ENCODE measurements around the gene VPS41.

VPS41 gene

DNA sequence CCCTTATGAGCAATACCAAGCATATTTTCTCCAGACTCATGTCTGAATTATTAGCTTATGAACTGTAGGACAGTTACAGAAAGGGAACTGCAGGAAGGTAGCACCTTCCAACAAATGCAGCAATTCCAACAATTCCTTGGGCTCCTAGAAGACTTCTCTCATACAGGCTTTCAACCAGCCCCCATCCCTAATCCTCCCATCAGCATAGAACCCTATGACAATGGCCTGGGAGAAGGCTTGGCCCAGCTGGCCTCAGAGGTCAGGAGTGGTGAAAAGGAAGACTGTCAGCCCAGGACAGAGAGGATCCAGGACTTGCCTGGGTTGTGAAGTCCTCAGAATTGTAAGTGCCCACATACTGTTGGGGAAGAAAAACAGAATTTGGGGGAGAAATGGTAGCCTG lies 5.9 kb downstream of the VPS41 start:
- H3K9ac ChIP-seq (ENCODE audit: low read depth, low read length) = no peak overlapping the region
- ATAC-seq (ENCODE audit: insufficient read depth, low read depth) = no peak
- H3K27me3 ChIP-seq (ENCODE audit: insufficient read depth, low read length, poor library complexity) = no peaks in the 10 kb centered on the region
- H3K4me3 ChIP-seq (ENCODE audit: low read depth in 1 of 2, low read length in 2 of 2) = no peak overlapping the region
- peaks cover 14% of the 10 kb centered on the region; the same call in 1 of the 2 replicates for H4K20me1 ChIP-seq (ENCODE audit: insufficient read depth, low read length)
- no peaks in the 10 kb centered on the region for H3K36me3 ChIP-seq (ENCODE audit: insufficient read depth, low read length)
- H3K9me3 ChIP-seq (ENCODE audit: insufficient read depth, low read length, severe bottlenecking) = no peaks in the 10 kb centered on the region
- H3K27ac ChIP-seq (ENCODE audit: low read length) = no peak overlapping the region
- TF ChIP-seq, protein P1, sequence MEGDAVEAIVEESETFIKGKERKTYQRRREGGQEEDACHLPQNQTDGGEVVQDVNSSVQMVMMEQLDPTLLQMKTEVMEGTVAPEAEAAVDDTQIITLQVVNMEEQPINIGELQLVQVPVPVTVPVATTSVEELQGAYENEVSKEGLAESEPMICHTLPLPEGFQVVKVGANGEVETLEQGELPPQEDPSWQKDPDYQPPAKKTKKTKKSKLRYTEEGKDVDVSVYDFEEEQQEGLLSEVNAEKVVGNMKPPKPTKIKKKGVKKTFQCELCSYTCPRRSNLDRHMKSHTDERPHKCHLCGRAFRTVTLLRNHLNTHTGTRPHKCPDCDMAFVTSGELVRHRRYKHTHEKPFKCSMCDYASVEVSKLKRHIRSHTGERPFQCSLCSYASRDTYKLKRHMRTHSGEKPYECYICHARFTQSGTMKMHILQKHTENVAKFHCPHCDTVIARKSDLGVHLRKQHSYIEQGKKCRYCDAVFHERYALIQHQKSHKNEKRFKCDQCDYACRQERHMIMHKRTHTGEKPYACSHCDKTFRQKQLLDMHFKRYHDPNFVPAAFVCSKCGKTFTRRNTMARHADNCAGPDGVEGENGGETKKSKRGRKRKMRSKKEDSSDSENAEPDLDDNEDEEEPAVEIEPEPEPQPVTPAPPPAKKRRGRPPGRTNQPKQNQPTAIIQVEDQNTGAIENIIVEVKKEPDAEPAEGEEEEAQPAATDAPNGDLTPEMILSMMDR (IDR thresholded peaks at IDR 0.05; ENCODE audit: borderline replicate concordance, extremely low read depth, low read length, poor library complexity, severe bottlenecking) = no peak
- no peak for TF ChIP-seq EZH2 (IDR thresholded peaks at IDR 0.05; ENCODE audit: borderline replicate concordance, low read depth, low read length, severe bottlenecking)
- no peak for DNase-seq
- H3K4me1 ChIP-seq (ENCODE audit: insufficient read depth, low read length) = peaks cover 10% of the 10 kb centered on the region
- H3K79me2 ChIP-seq (ENCODE audit: insufficient read depth, low read length) = peaks cover 16% of the 10 kb centered on the region
- no peak overlapping the region for H3K4me2 ChIP-seq (ENCODE audit: insufficient read depth, low read length)
- H2AFZ ChIP-seq (ENCODE audit: low read depth, low read length) = no peak overlapping the region

DNA sequence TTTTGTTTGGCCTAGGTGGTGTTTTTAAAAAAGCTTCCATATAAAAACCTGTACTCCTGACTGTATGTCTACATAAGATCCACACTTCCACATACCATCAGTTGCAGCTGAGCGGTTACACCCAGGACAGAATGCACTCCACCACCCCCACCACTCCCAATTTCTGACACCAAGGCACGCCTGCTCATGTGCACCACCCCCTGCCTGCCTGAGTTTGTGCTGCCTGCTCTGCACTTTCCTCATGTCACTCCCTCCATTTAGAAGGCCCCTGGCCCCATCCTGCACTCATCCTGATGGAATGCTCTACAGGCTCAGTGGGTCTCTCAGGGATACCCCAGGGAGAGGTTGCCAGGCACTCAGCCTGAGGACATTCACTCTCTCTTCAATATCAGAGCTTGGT lies 6.5 kb downstream of the VPS41 start:
- Histone ChIP-seq H3K9ac (ENCODE audit: low read depth, low read length) (no peak overlapping the region), H3K27me3 (ENCODE audit: insufficient read depth, low read length, poor library complexity) (no peaks in the 10 kb centered on the region), H3K36me3 (ENCODE audit: insufficient read depth, low read length) (no peaks in the 10 kb centered on the region), H3K9me3 (ENCODE audit: insufficient read depth, low read length, severe bottlenecking) (no peaks in the 10 kb centered on the region), H3K4me2 (ENCODE audit: insufficient read depth, low read length) (no peak overlapping the region), H3K4me1 (ENCODE audit: insufficient read depth, low read length) (peaks cover 4% of the 10 kb centered on the region), H2AFZ (ENCODE audit: low read depth, low read length) (no peak overlapping the region), H3K27ac (ENCODE audit: low read length) (no peak overlapping the region), H3K79me2 (ENCODE audit: insufficient read depth, low read length) (peaks cover 15% of the 10 kb centered on the region), H4K20me1 (ENCODE audit: insufficient read depth, low read length) (peaks cover 15% of the 10 kb centered on the region; the same call in 1 of the 2 replicates), H3K4me3 (ENCODE audit: low read depth in 1 of 2, low read length in 2 of 2) (no peak overlapping the region)
- ATAC-seq (ENCODE audit: insufficient read depth, low read depth) (no peak), DNase-seq (no peak)
- no peak for TF ChIP-seq EZH2 (IDR thresholded peaks at IDR 0.05; ENCODE audit: borderline replicate concordance, low read depth, low read length, severe bottlenecking)
- TF ChIP-seq, protein P1 (IDR thresholded peaks at IDR 0.05; ENCODE audit: borderline replicate concordance, extremely low read depth, low read length, poor library complexity, severe bottlenecking) = no peak

DNA sequence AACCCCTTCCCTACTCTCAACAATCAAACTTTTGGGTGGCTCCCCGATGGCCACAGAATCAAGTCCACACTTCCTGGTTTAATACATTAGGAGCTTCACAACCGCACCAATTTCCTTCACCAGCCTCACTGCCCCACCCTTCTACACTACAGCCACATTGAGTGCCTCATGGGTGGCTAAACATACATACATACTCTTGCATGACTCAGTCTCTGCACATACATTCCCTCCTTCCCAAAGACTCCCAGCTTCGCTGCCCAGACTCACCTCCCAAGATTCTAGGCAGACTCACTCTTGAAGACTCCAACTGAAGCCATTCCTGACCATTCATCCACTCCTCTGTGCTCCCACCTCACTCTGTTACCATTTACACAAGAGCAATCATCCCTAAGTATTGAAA lies 15.9 kb downstream of the VPS41 start:
- Histone ChIP-seq H4K20me1 (ENCODE audit: insufficient read depth, low read length) (peaks cover 2% of the 10 kb centered on the region; the same call in 1 of the 2 replicates), H3K27ac (ENCODE audit: low read length) (no peak overlapping the region), H2AFZ (ENCODE audit: low read depth, low read length) (no peak overlapping the region), H3K4me2 (ENCODE audit: insufficient read depth, low read length) (no peak overlapping the region), H3K9me3 (ENCODE audit: insufficient read depth, low read length, severe bottlenecking) (no peaks in the 10 kb centered on the region), H3K79me2 (ENCODE audit: insufficient read depth, low read length) (peaks cover 2% of the 10 kb centered on the region; the same call in 1 of the 2 replicates), H3K27me3 (ENCODE audit: insufficient read depth, low read length, poor library complexity) (no peaks in the 10 kb centered on the region), H3K4me1 (ENCODE audit: insufficient read depth, low read length) (no peaks in the 10 kb centered on the region), H3K4me3 (ENCODE audit: low read depth in 1 of 2, low read length in 2 of 2) (no peak overlapping the region), H3K36me3 (ENCODE audit: insufficient read depth, low read length) (peaks cover 7% of the 10 kb centered on the region; the same call in 1 of the 2 replicates), H3K9ac (ENCODE audit: low read depth, low read length) (no peak overlapping the region)
- ATAC-seq (ENCODE audit: insufficient read depth, low read depth) = no peak
- TF ChIP-seq, protein P1 (IDR thresholded peaks at IDR 0.05; ENCODE audit: borderline replicate concordance, extremely low read depth, low read length, poor library complexity, severe bottlenecking) = no peak
- no peak for TF ChIP-seq EZH2 (IDR thresholded peaks at IDR 0.05; ENCODE audit: borderline replicate concordance, low read depth, low read length, severe bottlenecking)
- DNase-seq = no peak

DNA sequence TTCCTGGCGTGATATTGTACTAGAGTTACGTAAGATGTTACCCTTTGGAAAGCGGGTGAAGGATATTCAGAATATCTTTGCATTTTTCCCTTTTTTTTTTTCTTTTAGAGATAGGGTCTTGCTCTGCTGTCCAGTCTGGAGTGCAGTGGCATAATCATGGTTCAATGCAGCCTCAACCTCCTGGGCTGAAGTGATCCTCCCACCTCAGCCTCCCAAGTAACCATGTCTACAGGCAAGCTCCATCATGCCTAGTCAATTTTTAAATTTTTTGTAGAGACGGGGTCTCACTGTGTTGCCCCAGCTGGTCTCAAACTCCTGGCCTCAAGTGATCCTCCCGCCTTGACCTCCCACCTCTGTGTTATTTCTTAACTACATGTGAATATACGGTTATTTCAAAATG lies 18.4 kb downstream of the VPS41 start:
- Histone ChIP-seq H3K9ac (ENCODE audit: low read depth, low read length) (no peak overlapping the region), H3K27ac (ENCODE audit: low read length) (no peak overlapping the region), H3K4me2 (ENCODE audit: insufficient read depth, low read length) (no peak overlapping the region), H3K9me3 (ENCODE audit: insufficient read depth, low read length, severe bottlenecking) (no peaks in the 10 kb centered on the region), H2AFZ (ENCODE audit: low read depth, low read length) (no peak overlapping the region), H3K79me2 (ENCODE audit: insufficient read depth, low read length) (peaks cover 5% of the 10 kb centered on the region; the same call in 1 of the 2 replicates), H3K4me1 (ENCODE audit: insufficient read depth, low read length) (no peaks in the 10 kb centered on the region), H3K36me3 (ENCODE audit: insufficient read depth, low read length) (peaks cover 5% of the 10 kb centered on the region; the same call in 1 of the 2 replicates), H4K20me1 (ENCODE audit: insufficient read depth, low read length) (no peaks in the 10 kb centered on the region), H3K27me3 (ENCODE audit: insufficient read depth, low read length, poor library complexity) (no peaks in the 10 kb centered on the region), H3K4me3 (ENCODE audit: low read depth in 1 of 2, low read length in 2 of 2) (no peak overlapping the region)
- no peak for DNase-seq
- TF ChIP-seq EZH2 (IDR thresholded peaks at IDR 0.05; ENCODE audit: borderline replicate concordance, low read depth, low read length, severe bottlenecking) = no peak
- TF ChIP-seq, protein P1 (IDR thresholded peaks at IDR 0.05; ENCODE audit: borderline replicate concordance, extremely low read depth, low read length, poor library complexity, severe bottlenecking) = no peak
- ATAC-seq (ENCODE audit: insufficient read depth, low read depth) = no peak

Measured in DND-41 (cell line).